H9 (cell line): ENCODE results near the gene ITPKB. TPM values are rescaled to one million over a fixed set of nuclear protein-coding genes. Genes with fewer than 3 reads are reported as not detected.

Source experiments
- DNase-seq: peaks from one replicate; pipeline ENCODE4 v3.0.0-alpha.2; 2017
- H2AFZ ChIP-seq: one replicate; pipeline ENCODE4 v1.6.1; 2013; ENCODE audit warnings: mild to moderate bottlenecking, low read length, control low read depth, moderate library complexity
- H2AK5ac ChIP-seq: 2 replicates; pipeline ENCODE4 v1.6.1; 2013; ENCODE audit warnings: low read length, control low read depth, mixed read lengths; ENCODE audit not compliant: insufficient read length
- H2BK120ac ChIP-seq: one replicate; pipeline ENCODE4 v1.6.1; 2013; ENCODE audit warnings: low read depth, mild to moderate bottlenecking, low read length, control low read depth, inconsistent platforms; ENCODE audit not compliant: poor library complexity, severe bottlenecking
- H2BK12ac ChIP-seq: 2 replicates; pipeline ENCODE4 v1.6.1; 2013; ENCODE audit warnings: low read length, control low read depth, mixed read lengths, low read depth; ENCODE audit not compliant: insufficient read length
- H2BK15ac ChIP-seq: 2 replicates; pipeline ENCODE4 v1.6.1; 2013; ENCODE audit warnings: low read depth, low read length, control low read depth
- H2BK20ac ChIP-seq: one replicate; pipeline ENCODE4 v1.6.1; 2013; ENCODE audit warnings: low read depth, mild to moderate bottlenecking, low read length, control low read depth, inconsistent platforms; ENCODE audit not compliant: poor library complexity, severe bottlenecking
- H2BK5ac ChIP-seq: 2 replicates; pipeline ENCODE4 v1.6.1; 2013; ENCODE audit warnings: low read length, control low read depth, mixed read lengths; ENCODE audit not compliant: insufficient read length
- H3K14ac ChIP-seq: 2 replicates; pipeline ENCODE4 v1.6.1; 2013; ENCODE audit warnings: low read length, control low read depth; ENCODE audit not compliant: insufficient read depth
- H3K18ac ChIP-seq: 2 replicates; pipeline ENCODE4 v1.6.1; 2013; ENCODE audit warnings: low read depth, mild to moderate bottlenecking, mixed read lengths, low read length, control low read depth; ENCODE audit not compliant: insufficient read length
- H3K23ac ChIP-seq: 2 replicates; pipeline ENCODE4 v1.6.1; 2013; ENCODE audit warnings: low read length, control low read depth, mixed read lengths, low read depth; ENCODE audit not compliant: insufficient read length
- H3K23me2 ChIP-seq: 2 replicates; pipeline ENCODE4 v1.6.1; 2013; ENCODE audit warnings: low read depth, mild to moderate bottlenecking, mixed read lengths, low read length, control low read depth; ENCODE audit not compliant: insufficient read length, poor library complexity, severe bottlenecking
- H3K27ac ChIP-seq: 2 replicates; pipeline ENCODE4 v1.5.1; 2013; ENCODE audit warnings: low read length, control low read depth, mixed read lengths, low read depth; ENCODE audit not compliant: insufficient read length
- H3K27me3 ChIP-seq: 2 replicates; pipeline ENCODE4 v1.6.1; 2013; ENCODE audit warnings: low read length, control low read depth, inconsistent platforms; ENCODE audit not compliant: insufficient read depth
- H3K4ac ChIP-seq: 2 replicates; pipeline ENCODE4 v1.6.1; 2013; ENCODE audit warnings: low read depth, mild to moderate bottlenecking, control low read depth, inconsistent platforms, low read length, moderate library complexity
- H3K4me1 ChIP-seq: 2 replicates; pipeline ENCODE4 v1.6.1; 2013; ENCODE audit warnings: low read length, control low read depth, inconsistent platforms; ENCODE audit not compliant: insufficient read depth
- H3K4me2 ChIP-seq: 2 replicates; pipeline ENCODE4 v1.6.1; 2013; ENCODE audit warnings: low read length, control low read depth, mixed read lengths; ENCODE audit not compliant: insufficient read length, insufficient read depth
- H3K56ac ChIP-seq: 2 replicates; pipeline ENCODE4 v1.6.1; 2013; ENCODE audit warnings: low read depth, mild to moderate bottlenecking, mixed read lengths, low read length, control low read depth; ENCODE audit not compliant: insufficient read length
- H3K79me1 ChIP-seq: 2 replicates; pipeline ENCODE4 v1.6.1; 2013; ENCODE audit warnings: low read depth, mild to moderate bottlenecking, moderate library complexity, low read length, control low read depth, inconsistent platforms; ENCODE audit not compliant: insufficient read depth, poor library complexity, severe bottlenecking
- H3K79me2 ChIP-seq: 2 replicates; pipeline ENCODE4 v1.6.1; 2013; ENCODE audit warnings: low read length, control low read depth, inconsistent platforms; ENCODE audit not compliant: insufficient read depth
- H3K9ac ChIP-seq: 2 replicates; pipeline ENCODE4 v1.6.1; 2013; ENCODE audit warnings: low read length, control low read depth, mixed read lengths; ENCODE audit not compliant: insufficient read length; ENCODE audit errors: extremely low read depth
- H3K9me3 ChIP-seq: one replicate; pipeline ENCODE4 v1.6.1; 2013; ENCODE audit warnings: low read depth, low read length, inconsistent platforms; ENCODE audit not compliant: control insufficient read depth
- H3T11ph ChIP-seq: one replicate; pipeline ENCODE4 v1.6.1; 2013; ENCODE audit warnings: mild to moderate bottlenecking, low read length, control low read depth, inconsistent platforms
- H4K20me1 ChIP-seq: one replicate; pipeline ENCODE4 v1.6.1; 2013; ENCODE audit not compliant: control insufficient read depth, insufficient read length, insufficient read depth
- H4K5ac ChIP-seq: 2 replicates; pipeline ENCODE4 v1.6.1; 2013; ENCODE audit warnings: low read depth, mild to moderate bottlenecking, mixed read lengths, low read length, control low read depth; ENCODE audit not compliant: insufficient read length
- H4K8ac ChIP-seq: replicated peaks from 2 replicates; pipeline ENCODE4 v1.6.1; 2013; ENCODE audit warnings: low read length, control low read depth, mixed read lengths, low read depth; ENCODE audit not compliant: insufficient read length
- H4K91ac ChIP-seq: 2 replicates; pipeline ENCODE4 v1.6.1; 2013; ENCODE audit warnings: low read depth, mild to moderate bottlenecking, moderate library complexity, mixed read lengths, low read length, control low read depth; ENCODE audit not compliant: insufficient read length
- H3K27ac Mint-ChIP-seq, 3 experiments: 2 replicates in 2 of 3; 3 replicates in 1 of 3; pipeline ENCODE4 v1.8.0; 2020 to 2021; ENCODE audit warnings: mixed read lengths in 3 of 3, mild to moderate bottlenecking in 1 of 3, moderate library complexity in 1 of 3
- H3K27me3 Mint-ChIP-seq: 2 replicates; pipeline ENCODE4 v1.8.0; 2021; ENCODE audit warnings: low read depth, mild to moderate bottlenecking, moderate library complexity, mixed read lengths
- H3K36me3 Mint-ChIP-seq, 3 experiments: 2 replicates in 2 of 3; 3 replicates in 1 of 3; pipeline ENCODE4 v1.8.0; 2020 to 2021; ENCODE audit warnings: low read depth in 3 of 3, mixed read lengths in 3 of 3; ENCODE audit not compliant: insufficient read depth in 1 of 3
- H3K4me1 Mint-ChIP-seq, 2 experiments: 2 replicates each; pipeline ENCODE4 v1.8.0; 2020; ENCODE audit warnings: mixed read lengths in 2 of 2
- H3K4me3 Mint-ChIP-seq, 2 experiments: 2 replicates in 1 of 2; 3 replicates in 1 of 2; pipeline ENCODE4 v1.8.0; 2020 to 2021; ENCODE audit warnings: mild to moderate bottlenecking in 2 of 2, mixed read lengths in 2 of 2, moderate library complexity in 1 of 2
- H3K9me3 Mint-ChIP-seq, 2 experiments: 2 replicates in 1 of 2; 3 replicates in 1 of 2; pipeline ENCODE4 v1.8.0; 2020; ENCODE audit warnings: mild to moderate bottlenecking in 2 of 2, mixed read lengths in 2 of 2, moderate library complexity in 1 of 2
- WGBS: extraction: QIAGEN DNeasy Blood & Tissue Kit; methylation state at CpG from one replicate; pipeline ENCODE4 v1.1.7; 2013; ENCODE audit warnings: missing lambda C conversion rate, low lambda C conversion rate, mixed read lengths; ENCODE audit not compliant: insufficient read length; ENCODE audit errors: extremely low coverage; 5-methylcytosine and 5-hydroxymethylcytosine counted together
- total RNA-seq: library from RNA; stranded (reverse); gene quantifications from 2 replicates; pipeline ENCODE4 v1.2.1, GENCODE V29; 2021
- TF ChIP-seq, protein P1 (sequence below): fragments of 200-600 bp; sonication (generic); conservative IDR thresholded peaks from 3 replicates; pipeline ENCODE4 v1.8.0; 2021; ENCODE audit warnings: antibody characterized with exemption, mild to moderate bottlenecking

The ITPKB gene
- total RNA-seq, 1 experiment from 2014 or later = 3.8 TPM

DNA sequence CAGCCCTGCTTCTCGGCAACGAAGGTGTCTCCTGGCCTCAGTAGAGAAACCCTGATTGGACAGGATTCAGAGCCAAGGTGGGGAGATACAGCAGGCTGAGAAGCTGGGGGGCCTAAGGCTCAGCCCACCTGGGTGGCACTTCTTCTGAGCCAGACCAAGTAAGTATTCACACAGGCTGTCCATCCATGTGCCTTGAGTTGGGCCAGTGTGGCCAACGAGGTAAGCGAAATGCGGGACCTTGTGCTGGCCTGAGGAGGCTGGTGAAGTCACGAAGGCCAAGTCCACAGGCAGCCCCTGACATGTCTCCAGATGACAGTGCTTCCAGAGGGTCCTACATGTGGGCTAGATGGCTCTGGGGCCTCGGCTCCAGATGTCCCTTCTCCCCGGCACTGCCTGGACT is 91.4 kb downstream of the ITPKB start:
- H3K18ac ChIP-seq = no peak overlapping the region
- H2BK120ac ChIP-seq = no peak overlapping the region
- no peak overlapping the region for H2BK5ac ChIP-seq
- no peaks in the 10 kb centered on the region for H3K79me1 ChIP-seq
- H3K9me3 ChIP-seq = no peaks in the 10 kb centered on the region
- H2AFZ ChIP-seq = no peak overlapping the region
- TF ChIP-seq, protein P1, sequence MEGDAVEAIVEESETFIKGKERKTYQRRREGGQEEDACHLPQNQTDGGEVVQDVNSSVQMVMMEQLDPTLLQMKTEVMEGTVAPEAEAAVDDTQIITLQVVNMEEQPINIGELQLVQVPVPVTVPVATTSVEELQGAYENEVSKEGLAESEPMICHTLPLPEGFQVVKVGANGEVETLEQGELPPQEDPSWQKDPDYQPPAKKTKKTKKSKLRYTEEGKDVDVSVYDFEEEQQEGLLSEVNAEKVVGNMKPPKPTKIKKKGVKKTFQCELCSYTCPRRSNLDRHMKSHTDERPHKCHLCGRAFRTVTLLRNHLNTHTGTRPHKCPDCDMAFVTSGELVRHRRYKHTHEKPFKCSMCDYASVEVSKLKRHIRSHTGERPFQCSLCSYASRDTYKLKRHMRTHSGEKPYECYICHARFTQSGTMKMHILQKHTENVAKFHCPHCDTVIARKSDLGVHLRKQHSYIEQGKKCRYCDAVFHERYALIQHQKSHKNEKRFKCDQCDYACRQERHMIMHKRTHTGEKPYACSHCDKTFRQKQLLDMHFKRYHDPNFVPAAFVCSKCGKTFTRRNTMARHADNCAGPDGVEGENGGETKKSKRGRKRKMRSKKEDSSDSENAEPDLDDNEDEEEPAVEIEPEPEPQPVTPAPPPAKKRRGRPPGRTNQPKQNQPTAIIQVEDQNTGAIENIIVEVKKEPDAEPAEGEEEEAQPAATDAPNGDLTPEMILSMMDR = no peak
- no peak overlapping the region for H2BK20ac ChIP-seq
- no peak overlapping the region for H3T11ph ChIP-seq
- Mint-ChIP-seq H3K4me1 (peaks cover 24 to 39% of the 10 kb centered on the region in 2 experiments), H3K9me3 (peaks cover 0 to 3% of the 10 kb centered on the region in 2 experiments; a peak in 1 of 5 replicates), H3K27ac (no peak overlapping the region), H3K27me3 (no peaks in the 10 kb centered on the region; the same call in none of the 2 replicates), H3K4me3 (no peak overlapping the region), H3K36me3 (peaks cover 0 to 3% (median 0%) of the 10 kb centered on the region in 3 experiments; a peak in 1 of 7 replicates)
- no peaks in the 10 kb centered on the region for H3K23me2 ChIP-seq
- H4K20me1 ChIP-seq = no peaks in the 10 kb centered on the region
- H3K4me2 ChIP-seq = no peak overlapping the region
- no peak overlapping the region for H3K23ac ChIP-seq
- no peak overlapping the region for H3K14ac ChIP-seq
- no peak overlapping the region for H2BK12ac ChIP-seq
- H4K5ac ChIP-seq = no peak overlapping the region
- no peak overlapping the region for H2BK15ac ChIP-seq
- no peak overlapping the region for H3K4ac ChIP-seq
- no peak overlapping the region for H4K91ac ChIP-seq
- H3K27ac ChIP-seq = no peak overlapping the region
- no peak overlapping the region for H3K56ac ChIP-seq
- no peaks in the 10 kb centered on the region for H3K27me3 ChIP-seq
- no peaks in the 10 kb centered on the region; the same call in 1 of the 2 replicates for H3K4me1 ChIP-seq
- H2AK5ac ChIP-seq = no peak overlapping the region
- no peaks in the 10 kb centered on the region for H3K79me2 ChIP-seq
- H3K9ac ChIP-seq = no peak overlapping the region
- WGBS = no CpG with 5 or more reads among the region's 8 CpGs
- no peak overlapping the region for H4K8ac ChIP-seq
- no peak for DNase-seq
